Activated B cell treated with CpG ODN at 0.5 μM for 24 hours (primary cell): ENCODE measurements around the gene RAB11FIP4. TPM values are rescaled to one million over a fixed set of nuclear protein-coding genes. Genes with fewer than 3 reads are reported as not detected.
"Not testable (repeated sequence)": the region's sequence is repeated elsewhere in the genome, so short reads cannot be mapped to it uniquely, and the experiment has no call there.

Experiments used
- ATAC-seq: fragments of 200-7000 bp; cut with Tn5 transposase; one replicate; pipeline ENCODE4 v1.10.0; 2021; ENCODE audit warnings: low read depth, mild to moderate bottlenecking, moderate library complexity
- CTCF ChIA-PET: fragments of 350-600 bp; sonication (Branson Sonifier 250); formaldehyde crosslinking; loops from one replicate; lab custom pipeline; 2021; ENCODE audit warnings: antibody characterized with exemption; lab: Charles Lee
- POLR2A ChIA-PET: fragments of 350-600 bp; sonication (Branson Sonifier 250); formaldehyde crosslinking; loops from one replicate; lab custom pipeline; 2021; ENCODE audit warnings: antibody characterized with exemption; lab: Charles Lee
- DNase-seq: peaks from one replicate; pipeline ENCODE4 v3.0.0; 2022
- H3K27ac Mint-ChIP-seq: one replicate; pipeline ENCODE4 v1.8.0; 2020; ENCODE audit warnings: mixed read lengths
- H3K27me3 Mint-ChIP-seq: one replicate; pipeline ENCODE4 v1.8.0; 2021; ENCODE audit warnings: mixed read lengths
- H3K36me3 Mint-ChIP-seq: one replicate; pipeline ENCODE4 v1.8.0; 2021; ENCODE audit warnings: low read depth, mixed read lengths
- H3K4me1 Mint-ChIP-seq: one replicate; pipeline ENCODE4 v1.8.0; 2021; ENCODE audit warnings: mixed read lengths
- H3K4me3 Mint-ChIP-seq: one replicate; pipeline ENCODE4 v1.8.0; 2020; ENCODE audit warnings: mild to moderate bottlenecking, mixed read lengths
- H3K9me3 Mint-ChIP-seq: one replicate; pipeline ENCODE4 v1.8.0; 2020; ENCODE audit warnings: mixed read lengths
- intact Hi-C: fragments of 100-400 bp; cut with micrococcal nuclease; formaldehyde crosslinking; loops from one replicate; pipeline ENCODE4 v1.15.1; 2024
- total RNA-seq: library from RNA; stranded (reverse); gene quantifications from 2 replicates; pipeline ENCODE4 v1.2.3, GENCODE V29; 2022
- TF ChIP-seq, protein P1 (sequence below): fragments of 200-600 bp; IDR thresholded peaks from one replicate; pipeline ENCODE4 v1.8.0; 2022; ENCODE audit warnings: antibody characterized with exemption, mild to moderate bottlenecking

RAB11FIP4 gene
- total RNA-seq, 1 donor from 2014 or later, result 43.2 TPM

DNA sequence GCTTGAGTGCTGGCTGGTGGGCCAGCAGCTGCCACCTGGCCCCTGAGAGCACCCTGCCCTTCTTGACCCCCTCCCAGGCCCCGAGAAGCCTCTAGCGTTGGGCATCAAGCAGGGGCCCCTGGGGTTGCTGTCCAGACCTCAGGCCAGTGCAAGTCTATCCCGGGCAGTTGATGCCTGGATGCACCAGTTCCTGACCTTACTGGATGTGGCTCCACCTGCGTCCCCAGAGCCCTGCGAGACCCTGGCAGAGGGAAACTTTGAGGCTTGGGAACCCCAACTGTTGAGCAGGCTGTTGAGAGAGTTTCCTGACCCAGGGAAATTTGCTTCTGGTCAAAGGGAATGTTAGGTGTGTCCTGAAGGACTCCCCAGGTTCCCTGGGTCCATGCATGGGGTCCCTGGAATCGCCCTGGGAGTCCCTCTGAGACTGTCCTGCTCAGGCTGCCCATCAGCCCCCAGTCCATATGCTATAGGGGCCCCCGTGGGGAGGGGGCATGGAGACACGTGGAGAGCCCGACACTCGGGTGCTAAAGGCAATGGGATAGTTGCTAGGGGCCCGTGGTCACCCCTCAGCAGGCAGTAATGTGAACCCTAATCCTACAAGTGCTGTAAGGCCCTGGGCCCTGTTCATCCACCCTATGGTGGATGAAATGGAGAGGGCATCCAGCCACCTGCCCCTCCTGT, 46.4 kb downstream of the RAB11FIP4 start:
- Mint-ChIP-seq H3K4me1 (peaks cover 2% of the 10 kb centered on the region), H3K27me3 (peaks cover 3% of the 10 kb centered on the region), H3K36me3 (no peaks in the 10 kb centered on the region), H3K9me3 (no peaks in the 10 kb centered on the region), H3K27ac (no peak overlapping the region), H3K4me3 (no peak overlapping the region)
- TF ChIP-seq, protein P1, sequence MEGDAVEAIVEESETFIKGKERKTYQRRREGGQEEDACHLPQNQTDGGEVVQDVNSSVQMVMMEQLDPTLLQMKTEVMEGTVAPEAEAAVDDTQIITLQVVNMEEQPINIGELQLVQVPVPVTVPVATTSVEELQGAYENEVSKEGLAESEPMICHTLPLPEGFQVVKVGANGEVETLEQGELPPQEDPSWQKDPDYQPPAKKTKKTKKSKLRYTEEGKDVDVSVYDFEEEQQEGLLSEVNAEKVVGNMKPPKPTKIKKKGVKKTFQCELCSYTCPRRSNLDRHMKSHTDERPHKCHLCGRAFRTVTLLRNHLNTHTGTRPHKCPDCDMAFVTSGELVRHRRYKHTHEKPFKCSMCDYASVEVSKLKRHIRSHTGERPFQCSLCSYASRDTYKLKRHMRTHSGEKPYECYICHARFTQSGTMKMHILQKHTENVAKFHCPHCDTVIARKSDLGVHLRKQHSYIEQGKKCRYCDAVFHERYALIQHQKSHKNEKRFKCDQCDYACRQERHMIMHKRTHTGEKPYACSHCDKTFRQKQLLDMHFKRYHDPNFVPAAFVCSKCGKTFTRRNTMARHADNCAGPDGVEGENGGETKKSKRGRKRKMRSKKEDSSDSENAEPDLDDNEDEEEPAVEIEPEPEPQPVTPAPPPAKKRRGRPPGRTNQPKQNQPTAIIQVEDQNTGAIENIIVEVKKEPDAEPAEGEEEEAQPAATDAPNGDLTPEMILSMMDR, result no peak
- DNase-seq (no peak), ATAC-seq (no peak)
- ChIA-PET POLR2A (interaction anchor here (1.2 to 2.1 kb wide), 2 partner anchors 88 to 98 kb away, joined by 3 to 5 read pairs; no protein-coding TSS in a partner anchor), CTCF (interaction anchor here (0.6 to 7.2 kb wide), 18 partner anchors 14 to 461 kb away, joined by 3 to 155 read pairs (median 6); no protein-coding TSS in a partner anchor)
- intact Hi-C loops, result loop anchor here (1.0 to 5.0 kb wide), 6 partner anchors 49 to 463 kb away; partner anchors contain the start of gene UTP6

DNA sequence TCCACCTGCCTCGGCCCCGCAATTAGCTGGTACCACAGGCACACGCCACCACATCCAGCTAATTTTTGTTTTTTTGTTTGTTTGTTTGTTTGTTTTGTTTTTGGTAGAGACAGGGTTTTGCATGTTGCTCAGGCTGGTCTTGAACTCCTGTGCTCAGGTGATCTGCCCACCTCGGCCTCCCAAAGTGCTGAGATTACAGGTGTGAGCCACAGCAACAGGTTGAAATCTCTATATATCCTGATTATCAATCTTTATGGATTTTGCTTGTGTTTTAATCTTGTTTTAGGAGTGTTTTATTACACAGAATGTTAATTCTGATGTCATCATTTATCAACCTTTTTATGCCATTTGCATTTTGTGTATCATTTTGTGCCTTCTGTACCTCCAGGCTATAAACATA, 48.2 kb downstream of the RAB11FIP4 start:
- H3K36me3 Mint-ChIP-seq, result no peaks in the 10 kb centered on the region
- POLR2A ChIA-PET, result interaction anchor here (0.9 kb wide), 1 partner anchor 48 kb away, joined by 4 read pairs; no protein-coding TSS in a partner anchor
- intact Hi-C loops, result loop anchor here (5.0 kb wide), 1 partner anchor 68 kb away; no protein-coding TSS in a partner anchor

DNA sequence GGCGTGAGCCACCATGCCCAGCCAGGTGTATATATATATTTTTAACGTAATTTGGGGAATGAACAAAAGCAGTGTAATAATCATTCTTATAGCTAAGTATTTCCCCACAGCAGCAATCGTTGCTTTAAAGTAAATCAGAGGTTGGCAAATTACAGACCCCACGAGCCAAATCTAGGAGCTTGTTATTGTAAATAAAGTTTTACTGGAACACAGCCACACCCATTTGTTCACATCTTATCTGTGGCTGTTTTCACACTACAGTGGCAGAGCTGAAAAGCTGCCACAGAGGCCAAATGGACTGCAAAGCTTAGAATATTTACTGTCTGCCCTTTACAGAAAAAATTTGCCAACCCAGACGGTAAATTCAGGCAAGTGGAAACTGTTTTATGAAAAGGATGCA, 50.8 kb downstream of the RAB11FIP4 start:
- Mint-ChIP-seq H3K27ac (no peak overlapping the region), H3K4me3 (no peak overlapping the region), H3K4me1 (peaks cover 2% of the 10 kb centered on the region), H3K9me3 (no peaks in the 10 kb centered on the region), H3K36me3 (no peaks in the 10 kb centered on the region), H3K27me3 (no peaks in the 10 kb centered on the region)
- ATAC-seq (no peak), DNase-seq (no peak)
- intact Hi-C loops, result no loop called here
- TF ChIP-seq, protein P1, result no peak
- ChIA-PET CTCF (interaction anchor here (0.7 kb wide), 1 partner anchor 53 kb away, joined by 3 read pairs; no protein-coding TSS in a partner anchor), POLR2A (no interaction called here)

More for the DNA sequence above, 48.2 kb downstream of the RAB11FIP4 start:
- DNase-seq (no peak), ATAC-seq (no peak)
- H3K4me3 Mint-ChIP-seq, result no peak overlapping the region
- TF ChIP-seq, protein P1, result no peak
- H3K27me3 Mint-ChIP-seq, result no peaks in the 10 kb centered on the region
- CTCF ChIA-PET, result interaction anchor here (0.8 to 7.2 kb wide), 9 partner anchors 16 to 426 kb away, joined by 3 to 155 read pairs (median 6); no protein-coding TSS in a partner anchor
- H3K4me1 Mint-ChIP-seq, result peaks cover 2% of the 10 kb centered on the region
- no peak overlapping the region for H3K27ac Mint-ChIP-seq
- H3K9me3 Mint-ChIP-seq, result no peaks in the 10 kb centered on the region

GRCh38 chr17:31442856-31443255, 51.4 kb downstream of the RAB11FIP4 start:
- H3K27me3 Mint-ChIP-seq, H3K4me1 Mint-ChIP-seq, intact Hi-C loops, POLR2A ChIA-PET, H3K27ac Mint-ChIP-seq, ATAC-seq, H3K36me3 Mint-ChIP-seq, CTCF ChIA-PET, DNase-seq, H3K9me3 Mint-ChIP-seq, H3K4me3 Mint-ChIP-seq: not testable (repeated sequence)

- ATAC-seq (no peak), DNase-seq (no peak)
- Mint-ChIP-seq H3K9me3 (no peaks in the 10 kb centered on the region), H3K27ac (no peak overlapping the region), H3K4me1 (no peaks in the 10 kb centered on the region), H3K27me3 (no peaks in the 10 kb centered on the region), H3K36me3 (no peaks in the 10 kb centered on the region), H3K4me3 (no peak overlapping the region)
- POLR2A ChIA-PET, result no interaction called here
- CTCF ChIA-PET, result no interaction called here
- intact Hi-C loops, result no loop called here
- TF ChIP-seq, protein P1, result no peak
Observed at GRCh38 chr17:31443386-31443785, 51.9 kb downstream of the RAB11FIP4 start.
